KOPT-K1 (cell line): ENCODE data around the gene OLFM2.

ENCODE experiments used
- H3K27ac ChIP-seq: fragments of 200-600 bp; sonication (generic); 2 replicates; pipeline ENCODE4 v1.5.1; 2016; ENCODE audit warnings: antibody characterized with exemption, mild to moderate bottlenecking, low read depth, low read length; ENCODE audit not compliant: poor library complexity, severe bottlenecking
- H3K36me3 ChIP-seq: fragments of 200-600 bp; sonication (generic); 2 replicates; pipeline ENCODE4 v1.5.1; 2017; ENCODE audit warnings: antibody characterized with exemption, mild to moderate bottlenecking, low read length, moderate library complexity; ENCODE audit not compliant: insufficient read depth
- H3K9me3 ChIP-seq: fragments of 200-600 bp; sonication (generic); 2 replicates; pipeline ENCODE4 v1.5.1; 2017; ENCODE audit warnings: antibody characterized with exemption, low read length, mild to moderate bottlenecking; ENCODE audit not compliant: insufficient read depth, poor library complexity, severe bottlenecking

OLFM2 gene

DNA sequence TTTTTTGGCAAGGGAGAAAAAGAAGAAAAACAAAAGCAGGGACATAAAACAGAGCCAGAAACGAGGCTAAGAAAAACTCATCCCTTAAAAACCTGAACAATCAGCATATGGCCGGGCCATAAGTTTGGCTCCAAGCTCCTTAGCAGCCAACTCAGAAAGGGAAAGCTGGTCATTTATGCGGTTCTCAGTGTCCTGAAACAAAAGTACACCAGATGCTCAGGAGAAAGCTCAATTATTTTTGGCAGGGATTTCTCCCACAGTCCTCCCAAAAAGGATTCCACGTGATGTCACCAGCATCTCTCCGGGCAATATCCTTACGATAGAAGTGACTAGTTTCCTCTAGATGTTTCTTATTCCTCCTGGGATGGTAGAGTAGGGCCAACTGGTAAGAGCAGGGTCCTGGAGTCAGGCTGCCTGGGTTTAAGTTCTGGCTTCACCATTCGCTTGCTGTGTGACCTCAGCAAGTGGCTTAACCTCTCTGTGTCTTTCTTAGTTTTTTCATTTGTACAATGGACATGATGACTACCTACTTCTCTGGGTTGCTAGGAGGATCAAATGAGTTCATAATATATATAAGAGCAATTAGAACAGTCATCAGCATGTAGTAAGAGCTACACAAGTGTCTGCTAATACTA lies 67.2 kb downstream of the OLFM2 start:
- H3K9me3 ChIP-seq, result no peaks in the 10 kb centered on the region
- no peak overlapping the region for H3K27ac ChIP-seq
- H3K36me3 ChIP-seq, result no peaks in the 10 kb centered on the region

- H3K9me3 ChIP-seq, result no peaks in the 10 kb centered on the region
- no peaks in the 10 kb centered on the region for H3K36me3 ChIP-seq
- peak overlapping the region; percentile 33 for H3K27ac ChIP-seq
Observed at GRCh38 chr19:9865732-9866501, 70.4 kb downstream of the OLFM2 start.

DNA sequence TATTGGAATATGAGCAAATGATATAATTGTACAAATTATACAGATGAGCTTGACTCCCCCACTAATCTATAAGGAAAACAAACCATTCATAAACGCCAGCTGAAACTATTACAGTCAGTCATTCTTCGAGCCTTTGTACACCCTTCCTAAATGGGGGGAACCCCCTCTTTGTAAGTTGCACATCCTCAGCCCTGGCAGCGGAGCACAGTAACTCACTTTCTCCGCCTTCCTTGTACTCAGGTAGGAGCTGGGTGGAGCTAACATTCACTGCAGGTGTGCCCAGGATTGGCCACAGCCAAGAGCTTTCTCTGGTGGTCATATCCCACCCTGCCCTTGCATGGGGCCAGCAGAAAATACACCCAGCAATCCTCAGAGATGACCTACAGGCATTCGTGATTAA lies 72.6 kb downstream of the OLFM2 start:
- H3K27ac ChIP-seq, result no peak overlapping the region
- H3K9me3 ChIP-seq, result no peaks in the 10 kb centered on the region
- no peaks in the 10 kb centered on the region for H3K36me3 ChIP-seq

DNA sequence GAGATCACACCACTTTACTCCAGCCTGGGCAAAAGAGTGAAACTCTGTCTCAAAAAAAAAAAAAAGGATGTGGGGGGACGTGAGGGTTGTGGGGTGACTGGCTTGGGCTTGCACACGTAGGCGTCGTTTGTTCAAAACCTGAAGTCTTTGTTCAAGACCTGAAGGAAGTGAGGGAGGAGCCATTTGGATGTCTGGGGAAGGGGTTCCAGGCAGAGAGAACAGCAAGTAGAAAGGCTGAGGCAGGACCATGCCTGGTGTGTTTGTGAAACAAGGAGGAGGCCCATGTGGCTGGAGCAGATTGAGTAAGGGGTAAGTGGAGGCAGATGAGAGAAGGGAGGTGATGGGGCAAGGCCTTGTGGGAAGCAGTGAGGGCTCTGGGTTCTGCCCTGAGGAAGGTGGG lies 73.4 kb downstream of the OLFM2 start:
- Histone ChIP-seq H3K36me3 (no peaks in the 10 kb centered on the region), H3K9me3 (no peaks in the 10 kb centered on the region), H3K27ac (no peak overlapping the region)

GRCh38 chr19:9861503-9861902 lies 74.8 kb downstream of the OLFM2 start:
- Histone ChIP-seq H3K9me3 (no peaks in the 10 kb centered on the region), H3K27ac (no peak overlapping the region), H3K36me3 (no peaks in the 10 kb centered on the region)

DNA sequence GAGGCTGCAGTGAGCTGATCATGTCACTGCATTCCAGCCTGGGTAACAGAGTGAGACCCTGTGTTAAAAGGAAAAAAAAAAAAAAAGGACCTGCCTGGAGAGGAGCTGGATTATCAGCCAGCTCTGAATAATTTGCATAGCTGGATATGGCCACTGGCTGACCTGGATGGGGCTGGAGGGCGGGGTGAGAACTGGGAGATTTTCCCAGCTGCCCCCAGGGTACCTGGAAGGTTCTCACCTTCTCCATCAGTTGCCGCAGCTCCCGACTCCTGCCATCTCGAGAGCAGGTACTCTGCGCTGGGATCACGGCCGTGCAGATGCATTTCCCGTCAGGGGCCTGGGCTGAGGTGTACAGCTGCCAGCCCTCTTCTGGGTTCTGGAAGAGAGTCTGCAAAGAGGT lies 75.9 kb downstream of the OLFM2 start:
- H3K9me3 ChIP-seq, result no peaks in the 10 kb centered on the region
- H3K27ac ChIP-seq, result no peak overlapping the region
- H3K36me3 ChIP-seq, result no peaks in the 10 kb centered on the region

DNA sequence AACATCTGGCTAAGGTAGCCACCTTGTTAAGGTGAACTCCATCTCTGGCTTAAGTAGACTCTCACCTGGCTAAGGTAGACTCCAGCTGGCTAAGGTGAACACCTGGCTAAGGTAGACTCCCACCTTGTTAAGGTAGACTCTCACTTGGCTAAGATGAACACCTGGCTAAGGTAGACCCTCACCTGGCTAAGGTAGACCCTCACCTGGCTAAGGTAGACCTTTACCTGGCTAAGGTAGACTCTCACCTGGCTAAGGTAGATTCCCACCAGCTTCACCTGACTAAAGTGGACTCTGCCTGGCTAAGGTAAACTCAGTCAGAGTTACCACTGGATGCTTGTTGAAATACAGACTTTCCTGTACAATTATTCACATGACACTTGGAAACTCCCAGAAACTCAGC lies 77.5 kb downstream of the OLFM2 start:
- Histone ChIP-seq H3K27ac (peak overlapping the region; percentile 62), H3K36me3 (no peaks in the 10 kb centered on the region), H3K9me3 (no peaks in the 10 kb centered on the region)

DNA sequence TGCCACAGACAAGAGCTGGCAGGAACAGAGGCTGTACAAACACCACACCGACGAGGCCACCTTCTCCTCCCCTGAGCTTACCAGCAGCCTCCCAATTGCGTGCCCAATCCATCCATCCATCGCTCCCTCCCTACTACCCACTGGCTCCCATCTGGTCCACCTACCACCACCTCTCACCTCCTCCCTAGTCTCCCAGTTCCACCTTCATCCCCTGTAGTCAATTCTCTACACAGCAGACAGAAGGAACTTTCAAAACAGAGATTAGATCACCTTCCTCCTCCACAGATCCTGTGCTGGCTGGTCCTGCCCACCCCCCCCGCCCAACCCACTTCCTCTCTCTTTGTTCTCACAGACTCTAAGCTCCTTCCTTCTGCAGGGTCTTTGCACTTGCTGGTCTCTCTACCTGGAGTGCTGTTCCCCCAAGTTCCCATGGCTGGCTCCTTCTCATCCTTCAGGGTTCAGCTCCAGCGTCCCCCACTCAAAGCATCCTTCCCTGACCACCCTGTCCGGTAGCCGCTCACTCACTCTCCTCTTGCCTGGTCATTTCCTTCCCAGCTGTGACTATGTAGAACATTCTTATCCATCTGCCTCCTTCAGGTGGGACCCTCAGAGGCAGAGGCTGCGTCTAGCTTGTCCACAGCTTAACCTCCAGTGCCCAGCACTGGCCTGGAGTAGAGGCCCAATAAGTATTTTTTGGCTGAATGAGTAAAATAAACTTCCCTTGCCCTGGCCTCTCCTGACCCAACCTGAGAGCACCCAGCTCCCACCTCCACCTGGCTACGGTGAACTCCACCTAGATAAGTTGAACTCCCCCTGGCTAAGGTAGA lies 78.2 kb downstream of the OLFM2 start:
- peak overlapping the region; percentile 62 for H3K27ac ChIP-seq

DNA sequence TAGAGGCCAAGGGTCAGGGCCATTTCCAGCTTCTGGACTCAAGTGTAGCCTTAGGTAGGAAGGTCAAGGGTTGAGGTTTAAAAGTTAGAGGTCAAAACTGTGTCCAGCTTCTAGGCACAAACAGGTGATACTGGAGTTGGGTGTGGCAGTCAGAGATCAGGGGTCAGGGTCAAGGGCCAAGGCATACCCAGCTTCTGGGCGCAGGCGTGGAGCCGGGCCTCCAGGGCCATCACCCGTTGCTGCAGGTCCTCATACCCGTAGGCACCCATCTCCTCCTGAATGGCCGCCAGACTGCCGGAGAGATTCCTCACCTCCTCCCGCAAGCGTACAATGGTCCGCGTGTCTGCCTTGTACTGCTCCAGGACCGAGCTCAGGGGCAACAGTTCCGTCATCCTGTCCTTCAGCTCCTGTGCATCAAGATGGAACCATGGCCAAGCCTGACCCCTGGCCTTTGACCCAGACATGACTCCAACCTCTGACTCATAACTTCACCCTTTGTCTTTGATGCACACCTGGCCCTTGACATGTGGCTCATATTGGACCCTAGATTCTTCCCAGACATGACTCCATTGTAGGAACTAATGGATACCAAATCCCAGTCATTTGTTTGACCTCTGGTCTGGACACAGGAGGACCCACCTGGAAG lies 79.1 kb downstream of the OLFM2 start:
- Histone ChIP-seq H3K27ac (peak overlapping the region; percentile 62), H3K9me3 (no peaks in the 10 kb centered on the region), H3K36me3 (no peaks in the 10 kb centered on the region)

More for the DNA sequence above, 78.2 kb downstream of the OLFM2 start:
- Histone ChIP-seq H3K36me3 (no peaks in the 10 kb centered on the region), H3K9me3 (no peaks in the 10 kb centered on the region)

GRCh38 chr19:9856609-9857008 lies 79.7 kb downstream of the OLFM2 start:
- Histone ChIP-seq H3K36me3 (0 out of 2 replicates have a peak, but pooled peaks cover 3% of the 10 kb centered on the region), H3K27ac (no peak overlapping the region), H3K9me3 (no peaks in the 10 kb centered on the region)

GRCh38 chr19:9854282-9854846 lies 82.0 kb downstream of the OLFM2 start:
- no peak overlapping the region for H3K27ac ChIP-seq

GRCh38 chr19:9850235-9850959 lies 85.9 kb downstream of the OLFM2 start:
- Histone ChIP-seq H3K9me3 (no peaks in the 10 kb centered on the region), H3K36me3 (peaks cover 60% of the 10 kb centered on the region), H3K27ac (no peak overlapping the region)

More at GRCh38 chr19:9854282-9854846, 82.0 kb downstream of the OLFM2 start:
- Histone ChIP-seq H3K9me3 (no peaks in the 10 kb centered on the region), H3K36me3 (peaks cover 21% of the 10 kb centered on the region; the same call in 1 of the 2 replicates)

DNA sequence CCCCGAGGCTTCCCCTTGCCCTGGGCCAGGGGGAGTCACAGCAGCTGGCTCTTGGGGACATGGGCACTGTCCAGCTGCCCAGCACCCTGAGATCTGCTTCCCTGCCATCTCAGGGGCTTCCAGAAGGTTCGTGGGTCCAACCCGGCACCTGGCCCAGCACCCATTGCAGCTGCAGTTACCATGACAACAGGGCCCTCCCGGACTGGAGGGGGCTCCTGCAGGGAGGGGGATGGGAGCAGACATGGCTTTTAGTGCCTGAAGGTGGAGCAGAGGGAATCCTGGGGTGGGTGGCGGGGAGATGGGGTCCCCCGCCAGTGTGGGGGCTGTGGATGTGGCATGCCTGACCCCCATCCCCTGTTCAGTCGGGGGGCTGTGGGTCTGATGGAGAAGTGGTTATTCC lies 86.5 kb downstream of the OLFM2 start:
- no peak overlapping the region for H3K27ac ChIP-seq
- no peaks in the 10 kb centered on the region for H3K9me3 ChIP-seq
- peaks cover 66% of the 10 kb centered on the region for H3K36me3 ChIP-seq

DNA sequence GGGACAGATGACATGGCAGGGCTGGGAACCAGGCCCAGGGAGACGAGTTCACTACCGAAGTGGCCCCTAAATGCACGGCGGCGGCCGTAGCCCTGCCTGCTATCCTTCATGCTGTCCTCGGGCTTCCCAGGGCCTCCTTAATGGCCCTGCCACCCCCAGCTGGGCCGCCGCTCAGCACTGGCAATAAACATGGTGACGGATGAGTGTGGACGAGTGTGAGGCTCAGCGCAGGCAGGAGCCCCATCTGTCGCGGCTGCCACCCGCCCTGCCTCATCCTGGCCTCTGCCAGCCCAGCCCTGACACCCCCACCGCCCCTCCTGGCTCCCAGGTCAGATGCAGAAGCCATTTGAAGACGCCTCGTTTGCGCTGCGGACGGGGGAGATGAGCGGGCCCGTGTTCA lies 87.6 kb downstream of the OLFM2 start:
- no peak overlapping the region for H3K27ac ChIP-seq
- H3K9me3 ChIP-seq, result no peaks in the 10 kb centered on the region
- H3K36me3 ChIP-seq, result peaks cover 77% of the 10 kb centered on the region
